Astrocyte (in vitro differentiated cells and primary cell): ENCODE measurements around the gene MAJIN. TPM values are rescaled to one million over a fixed set of nuclear protein-coding genes. Genes with fewer than 3 reads are reported as not detected.
A peak's percentile ranks its signal among the peaks of the same experiment; 100 is the strongest.

Experiments
- DNase-seq: peaks from one replicate; pipeline ENCODE4 v3.0.0-alpha.2; 2010; ENCODE audit warnings: low read depth
- FAIRE-seq: peaks from 2 replicates; lab custom pipeline; 2011; peaks lifted over from hg19 to GRCh38; lab: Jason Lieb, UNC
- H2AFZ ChIP-seq: 2 replicates; pipeline ENCODE4 v1.6.0; 2012; ENCODE audit warnings: low read depth, low read length, inconsistent platforms
- H3K27ac ChIP-seq: 2 replicates; pipeline ENCODE4 v1.5.1; 2011; ENCODE audit warnings: low read depth, low read length, inconsistent platforms
- H3K27me3 ChIP-seq: 2 replicates; pipeline ENCODE4 v1.6.0; 2011; ENCODE audit warnings: low read length, inconsistent platforms; ENCODE audit not compliant: insufficient read depth
- H3K36me3 ChIP-seq: 2 replicates; pipeline ENCODE4 v1.5.1; 2011; ENCODE audit warnings: low read length, inconsistent platforms; ENCODE audit not compliant: insufficient read depth
- H3K4me1 ChIP-seq: 2 replicates; pipeline ENCODE4 v1.5.1; 2011; ENCODE audit warnings: low read length, inconsistent platforms; ENCODE audit not compliant: insufficient read depth
- H3K4me2 ChIP-seq: 2 replicates; pipeline ENCODE4 v1.6.0; 2012; ENCODE audit warnings: low read length, inconsistent platforms
- H3K4me3 ChIP-seq: 2 replicates; pipeline ENCODE4 v1.5.1; 2011; ENCODE audit warnings: low read depth, mild to moderate bottlenecking, low read length, inconsistent platforms; ENCODE audit not compliant: insufficient read depth
- H3K79me2 ChIP-seq: 2 replicates; pipeline ENCODE4 v1.6.0; 2012; ENCODE audit warnings: mild to moderate bottlenecking, low read length, inconsistent platforms; ENCODE audit not compliant: insufficient read depth
- H3K9ac ChIP-seq: 2 replicates; pipeline ENCODE4 v1.6.0; 2012; ENCODE audit warnings: mild to moderate bottlenecking, low read length, inconsistent platforms
- H3K9me3 ChIP-seq: 2 replicates; pipeline ENCODE4 v1.5.1; 2012; ENCODE audit warnings: low read depth, mild to moderate bottlenecking, low read length, inconsistent platforms; ENCODE audit not compliant: insufficient read depth
- H4K20me1 ChIP-seq: 2 replicates; pipeline ENCODE4 v1.6.0; 2012; ENCODE audit warnings: low read length, inconsistent platforms; ENCODE audit not compliant: insufficient read depth
- H3K27ac Mint-ChIP-seq: one replicate; pipeline ENCODE4 v1.8.0; 2021; ENCODE audit warnings: mild to moderate bottlenecking, mixed read lengths; ENCODE audit not compliant: unreplicated experiment
- H3K27me3 Mint-ChIP-seq: one replicate; pipeline ENCODE4 v1.8.0; 2021; ENCODE audit warnings: low read depth, mixed read lengths; ENCODE audit not compliant: unreplicated experiment
- H3K36me3 Mint-ChIP-seq: one replicate; pipeline ENCODE4 v1.8.0; 2021; ENCODE audit warnings: low read depth, mixed read lengths; ENCODE audit not compliant: unreplicated experiment
- H3K4me1 Mint-ChIP-seq: one replicate; pipeline ENCODE4 v1.8.0; 2021; ENCODE audit warnings: low read depth, mixed read lengths; ENCODE audit not compliant: unreplicated experiment
- H3K4me3 Mint-ChIP-seq: one replicate; pipeline ENCODE4 v1.8.0; 2021; ENCODE audit warnings: mild to moderate bottlenecking, moderate library complexity, mixed read lengths; ENCODE audit not compliant: unreplicated experiment
- H3K9me3 Mint-ChIP-seq: one replicate; pipeline ENCODE4 v1.8.0; 2021; ENCODE audit warnings: mild to moderate bottlenecking, mixed read lengths; ENCODE audit not compliant: unreplicated experiment
- EZH2 ChIP-seq: IDR thresholded peaks from 2 replicates; pipeline ENCODE4 v1.6.1; 2012; ENCODE audit warnings: mild to moderate bottlenecking, low read length, inconsistent platforms; ENCODE audit not compliant: insufficient read depth
- total RNA-seq: library from RNA; stranded (reverse); gene quantifications from 2 replicates; pipeline ENCODE4 v1.2.1, GENCODE V29; 2021
- TF ChIP-seq, protein P1 (sequence below): IDR thresholded peaks from 2 replicates; pipeline ENCODE4 v1.5.1; 2011; ENCODE audit warnings: low read depth, mild to moderate bottlenecking, inconsistent platforms, low read length, moderate library complexity; ENCODE audit not compliant: insufficient read depth

MAJIN gene
- total RNA-seq, 1 donor from 2014 or later, result not detected

DNA sequence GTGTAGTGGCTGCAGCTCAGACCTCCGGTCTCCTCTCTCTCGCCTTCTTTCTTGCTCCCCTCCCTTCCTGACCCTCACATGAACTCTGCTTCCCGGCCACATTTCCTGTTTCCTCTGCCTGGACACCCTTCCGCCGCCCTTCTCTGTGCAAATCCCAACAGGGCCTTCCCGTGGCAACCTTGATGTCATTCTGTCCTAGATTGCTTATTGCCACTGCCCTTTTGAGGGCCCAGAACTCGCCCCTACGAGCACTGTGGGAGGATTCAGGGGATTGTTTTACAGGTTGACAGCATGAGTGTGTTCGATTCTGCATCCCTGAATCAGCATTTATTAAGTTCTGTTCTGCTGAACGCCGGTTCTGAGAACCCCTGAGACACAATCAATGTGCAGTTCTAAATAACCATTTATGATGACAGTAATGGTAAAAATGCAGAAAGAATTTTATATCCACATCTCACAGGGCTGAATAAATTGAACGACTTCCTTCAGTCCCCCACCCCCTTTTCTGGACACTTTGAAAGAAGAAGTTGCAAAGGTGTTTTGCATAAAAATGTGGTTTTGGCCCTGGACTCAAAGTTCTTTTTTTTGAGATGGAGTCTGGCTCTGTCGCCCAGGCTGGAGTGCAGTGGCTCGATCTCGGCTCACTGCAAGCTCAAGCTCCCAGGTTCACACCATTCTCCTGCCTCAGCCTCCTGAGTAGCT lies 18.5 kb upstream of the MAJIN start:
- Histone ChIP-seq H3K36me3 (no peaks in the 10 kb centered on the region), H3K9ac (no peak overlapping the region), H3K27me3 (no peaks in the 10 kb centered on the region), H3K4me1 (peaks cover 6% of the 10 kb centered on the region), H3K27ac (no peak overlapping the region), H3K9me3 (no peaks in the 10 kb centered on the region), H4K20me1 (no peaks in the 10 kb centered on the region), H3K4me2 (peak overlapping the region; percentile 56), H2AFZ (peak overlapping the region; percentile 63), H3K79me2 (no peaks in the 10 kb centered on the region), H3K4me3 (no peak overlapping the region)
- Mint-ChIP-seq H3K4me1 (peaks cover 5% of the 10 kb centered on the region), H3K9me3 (peaks cover 4% of the 10 kb centered on the region), H3K27me3 (peaks cover 11% of the 10 kb centered on the region), H3K36me3 (no peaks in the 10 kb centered on the region), H3K4me3 (no peak overlapping the region), H3K27ac (no peak overlapping the region)
- no peak for FAIRE-seq
- DNase-seq, result peak; percentile 11
- TF ChIP-seq, protein P1, sequence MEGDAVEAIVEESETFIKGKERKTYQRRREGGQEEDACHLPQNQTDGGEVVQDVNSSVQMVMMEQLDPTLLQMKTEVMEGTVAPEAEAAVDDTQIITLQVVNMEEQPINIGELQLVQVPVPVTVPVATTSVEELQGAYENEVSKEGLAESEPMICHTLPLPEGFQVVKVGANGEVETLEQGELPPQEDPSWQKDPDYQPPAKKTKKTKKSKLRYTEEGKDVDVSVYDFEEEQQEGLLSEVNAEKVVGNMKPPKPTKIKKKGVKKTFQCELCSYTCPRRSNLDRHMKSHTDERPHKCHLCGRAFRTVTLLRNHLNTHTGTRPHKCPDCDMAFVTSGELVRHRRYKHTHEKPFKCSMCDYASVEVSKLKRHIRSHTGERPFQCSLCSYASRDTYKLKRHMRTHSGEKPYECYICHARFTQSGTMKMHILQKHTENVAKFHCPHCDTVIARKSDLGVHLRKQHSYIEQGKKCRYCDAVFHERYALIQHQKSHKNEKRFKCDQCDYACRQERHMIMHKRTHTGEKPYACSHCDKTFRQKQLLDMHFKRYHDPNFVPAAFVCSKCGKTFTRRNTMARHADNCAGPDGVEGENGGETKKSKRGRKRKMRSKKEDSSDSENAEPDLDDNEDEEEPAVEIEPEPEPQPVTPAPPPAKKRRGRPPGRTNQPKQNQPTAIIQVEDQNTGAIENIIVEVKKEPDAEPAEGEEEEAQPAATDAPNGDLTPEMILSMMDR, result no peak
- no peak for TF ChIP-seq EZH2

DNA sequence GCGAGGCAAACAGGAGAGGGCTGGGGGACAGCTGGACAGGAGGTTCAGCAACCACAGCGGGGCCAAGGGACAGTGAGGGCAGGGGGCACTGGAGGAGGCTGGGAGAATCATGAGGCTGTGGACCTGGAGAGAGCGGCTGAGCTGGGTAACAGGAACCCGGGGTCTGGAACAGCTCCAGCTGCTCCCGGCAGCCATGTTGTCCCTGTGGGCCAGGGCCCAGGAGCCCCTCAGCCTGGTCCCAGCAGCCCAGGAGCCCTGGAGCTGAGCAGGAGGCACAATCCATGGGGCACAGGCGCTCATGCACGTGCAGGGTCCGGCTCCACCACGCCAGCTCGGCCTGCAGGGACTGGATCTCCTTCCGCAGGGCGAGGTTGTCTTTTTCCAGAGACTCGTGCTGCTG lies 17.5 kb upstream of the MAJIN start:
- no peak overlapping the region for H3K27ac Mint-ChIP-seq
- TF ChIP-seq EZH2, result no peak
- TF ChIP-seq, protein P1, result no peak
- H3K4me3 Mint-ChIP-seq, result no peak overlapping the region
- Histone ChIP-seq H3K79me2 (no peaks in the 10 kb centered on the region), H2AFZ (no peak overlapping the region), H3K4me2 (no peak overlapping the region), H3K9ac (no peak overlapping the region), H3K36me3 (no peaks in the 10 kb centered on the region), H3K27me3 (no peaks in the 10 kb centered on the region), H3K4me1 (peaks cover 6% of the 10 kb centered on the region), H3K27ac (no peak overlapping the region), H4K20me1 (no peaks in the 10 kb centered on the region), H3K9me3 (no peaks in the 10 kb centered on the region), H3K4me3 (no peak overlapping the region)
- peaks cover 13% of the 10 kb centered on the region for H3K27me3 Mint-ChIP-seq
- H3K36me3 Mint-ChIP-seq, result no peaks in the 10 kb centered on the region
- DNase-seq (no peak), FAIRE-seq (no peak)
- H3K9me3 Mint-ChIP-seq, result peaks cover 4% of the 10 kb centered on the region
- peaks cover 5% of the 10 kb centered on the region for H3K4me1 Mint-ChIP-seq
